HepG2 (cell line): ENCODE data around the gene HSD11B1L. TPM values are rescaled to one million over a fixed set of nuclear protein-coding genes. Genes with fewer than 3 reads are reported as not detected.

Source experiments
- CAMTA2 ChIP-seq: sonication (generic); formaldehyde crosslinking; IDR thresholded peaks from 2 replicates; pipeline ENCODE4 v1.4.0; 2020; ENCODE audit warnings: mild to moderate bottlenecking, missing genetic modification reagents, borderline replicate concordance
- EED ChIP-seq: sonication (generic); formaldehyde crosslinking; IDR thresholded peaks from 2 replicates; pipeline ENCODE4 v1.5.0; 2020; ENCODE audit warnings: mild to moderate bottlenecking, missing genetic modification reagents
- FOXA1 ChIP-seq, 2 experiments: fragments of 450-650 bp in 1 of 2; sonication (generic) in 1 of 2; formaldehyde crosslinking in 1 of 2; IDR thresholded peaks; 2 replicates each; pipeline versions ENCODE4 v1.4.0 to v1.6.1; 2016 to 2020; ENCODE audit warnings: missing genetic modification reagents in 1 of 2
- IKZF4 ChIP-seq: sonication (generic); formaldehyde crosslinking; IDR thresholded peaks from 2 replicates; pipeline ENCODE4 v1.5.1; 2020; ENCODE audit warnings: borderline replicate concordance, mild to moderate bottlenecking, low read depth, missing genetic modification reagents; ENCODE audit errors: not compliant biosample characterization
- MYNN ChIP-seq: sonication (generic); formaldehyde crosslinking; IDR thresholded peaks from 2 replicates; pipeline ENCODE4 v1.4.0; 2020; ENCODE audit warnings: mild to moderate bottlenecking, low read depth, missing genetic modification reagents
- TERF1 ChIP-seq: sonication (generic); formaldehyde crosslinking; IDR thresholded peaks from 2 replicates; pipeline ENCODE4 v1.8.0; 2022; ENCODE audit warnings: mild to moderate bottlenecking, missing genetic modification reagents, moderate library complexity
- TIGD3 ChIP-seq: sonication (generic); formaldehyde crosslinking; IDR thresholded peaks from 2 replicates; pipeline ENCODE4 v1.5.1; 2020; ENCODE audit warnings: mild to moderate bottlenecking, missing genetic modification reagents, borderline replicate concordance
- ZBED4 ChIP-seq: sonication (generic); formaldehyde crosslinking; IDR thresholded peaks from 2 replicates; pipeline ENCODE4 v1.4.0; 2020; ENCODE audit warnings: missing genetic modification reagents, borderline replicate concordance
- ZBTB46 ChIP-seq: sonication (generic); formaldehyde crosslinking; IDR thresholded peaks from 2 replicates; pipeline ENCODE4 v1.4.0; 2020; ENCODE audit warnings: mild to moderate bottlenecking, missing genetic modification reagents, borderline replicate concordance
- ZBTB7A ChIP-seq: sonication (generic); formaldehyde crosslinking; IDR thresholded peaks from 2 replicates; pipeline ENCODE4 v1.8.0; 2022; ENCODE audit warnings: mild to moderate bottlenecking, missing genetic modification reagents
- ZFAT ChIP-seq: sonication (generic); formaldehyde crosslinking; conservative IDR thresholded peaks from 2 replicates; pipeline ENCODE4 v1.8.1; 2023; ENCODE audit warnings: missing genetic modification reagents, inconsistent platforms
- ZFP36L1 ChIP-seq: sonication (generic); formaldehyde crosslinking; IDR thresholded peaks from 2 replicates; pipeline ENCODE4 v1.8.0; 2022; ENCODE audit warnings: mild to moderate bottlenecking, missing genetic modification reagents, moderate library complexity
- ZNF543 ChIP-seq: sonication (generic); formaldehyde crosslinking; IDR thresholded peaks from 2 replicates; pipeline ENCODE4 v1.4.0; 2020; ENCODE audit warnings: mild to moderate bottlenecking, missing genetic modification reagents
- ZNF687 ChIP-seq: sonication (generic); formaldehyde crosslinking; IDR thresholded peaks from 2 replicates; pipeline ENCODE4 v1.5.1; 2020; ENCODE audit warnings: mild to moderate bottlenecking, missing genetic modification reagents, moderate library complexity
- polyA plus RNA-seq, 8 experiments: library from polyadenylated mRNA; depleted of rRNA in 3 of 8; stranded (reverse) in 7 of 8; unstranded in 1 of 8; fragments of >200 nt; fragmentation: Illumina TruSeq in 4 of 8; extraction: Trizol in 4 of 8; gene quantifications; 2 replicates each; pipeline versions ENCODE4 v1.2.1 to v1.2.3, GENCODE V29; 2011 to 2016; ENCODE audit warnings: low read depth in 4 of 8, missing spikeins in 1 of 8, mixed read lengths in 1 of 8; ENCODE audit not compliant: insufficient read depth in 1 of 8
- total RNA-seq, 5 experiments: library from RNA; depleted of rRNA; stranded (reverse); fragments of >200 nt; fragmentation: Illumina TruSeq; extraction: Trizol; gene quantifications; 2 replicates each; pipeline ENCODE4 v1.2.3, GENCODE V29; 2016; ENCODE audit warnings: low read depth in 1 of 5

The HSD11B1L gene
- total and polyA plus RNA-seq, 2 of the 13 experiments (the other 11 are each of a cell fraction or from before 2014, with no cell fraction given) = 2.8 to 3.9 TPM

GRCh38 chr19:5687360-5688198 lies 6.8 kb downstream of the HSD11B1L start (continued):
- TF ChIP-seq ZBED4 = no peak
- no peak for TF ChIP-seq TIGD3 (CRISPR knock-in tag)
- TF ChIP-seq CAMTA2 = no peak
- no peak for TF ChIP-seq TERF1 (CRISPR knock-in tag)
- peak; percentile 33 for TF ChIP-seq ZNF687 (CRISPR knock-in tag)
- no peak for TF ChIP-seq ZBTB46
- TF ChIP-seq ZFP36L1 = no peak
- TF ChIP-seq MYNN (CRISPR knock-in tag) = no peak
- TF ChIP-seq ZFAT (CRISPR knock-in tag) = no peak
- no peak for TF ChIP-seq FOXA1 (IDR thresholded peaks at IDR 0.05)
- no peak for TF ChIP-seq FOXA1 (CRISPR knock-in tag; IDR thresholded peaks at IDR 0.05)
- TF ChIP-seq ZNF543 = 0 out of 2 replicates have a peak, but pooled peaks have one; percentile 67
- TF ChIP-seq EED (CRISPR knock-in tag) = no peak
- no peak for TF ChIP-seq IKZF4 (CRISPR knock-in tag)
- TF ChIP-seq ZBTB7A (CRISPR knock-in tag) = no peak
